GM18520 (cell line): ENCODE results near the gene RPS14.
"Not testable (repeated sequence)": the region's sequence is repeated elsewhere in the genome, so short reads cannot be mapped to it uniquely, and the experiment has no call there.

Experiments
- ATAC-seq: cut with Tn5 transposase; IDR thresholded peaks from one replicate; pipeline ENCODE4 v1.9.1; 2021; ENCODE audit not compliant: unreplicated experiment

The RPS14 gene

DNA sequence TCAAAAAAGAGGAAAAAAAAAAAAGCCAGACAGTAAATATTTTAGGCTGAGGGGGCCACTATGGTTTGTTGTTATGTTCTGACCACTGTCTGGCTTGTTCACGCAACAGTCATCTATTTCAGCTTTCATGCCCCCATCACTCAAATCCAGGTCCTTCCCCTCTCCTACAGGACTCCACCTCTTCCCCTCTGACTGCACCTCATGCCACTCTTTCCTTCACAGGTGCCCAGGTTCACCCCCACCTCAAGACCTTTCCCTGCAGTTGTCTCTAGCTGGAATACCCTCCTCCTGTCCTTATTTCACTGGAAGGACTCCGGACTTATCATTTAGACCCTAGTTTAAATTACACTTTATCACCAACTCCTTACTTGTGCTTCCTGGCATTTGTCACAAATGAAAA lies 3.5 kb downstream of the RPS14 start:
- no peak for ATAC-seq

DNA sequence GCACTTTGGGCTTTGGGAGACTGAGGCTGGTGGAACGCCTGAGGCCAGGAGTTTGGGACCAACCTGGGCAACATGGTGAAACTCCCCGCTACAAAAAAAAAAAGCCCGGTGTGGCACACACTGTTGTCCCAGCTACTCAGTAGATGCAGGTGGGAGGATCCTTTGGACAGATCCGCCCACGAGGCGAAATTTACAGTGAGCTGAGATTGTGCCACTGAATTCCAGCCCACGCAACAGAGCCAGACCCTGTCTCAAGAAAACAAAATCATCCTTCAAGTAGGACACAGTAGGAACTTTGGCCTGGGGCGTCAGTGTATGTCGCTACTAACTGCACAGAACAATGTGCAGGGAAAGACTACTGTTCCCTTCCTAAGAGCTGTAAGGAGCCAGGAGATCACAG lies 4.8 kb downstream of the RPS14 start:
- ATAC-seq: no peak

GRCh38 chr5:150443242-150444075 lies 6.1 kb downstream of the RPS14 start:
- ATAC-seq: no peak

DNA sequence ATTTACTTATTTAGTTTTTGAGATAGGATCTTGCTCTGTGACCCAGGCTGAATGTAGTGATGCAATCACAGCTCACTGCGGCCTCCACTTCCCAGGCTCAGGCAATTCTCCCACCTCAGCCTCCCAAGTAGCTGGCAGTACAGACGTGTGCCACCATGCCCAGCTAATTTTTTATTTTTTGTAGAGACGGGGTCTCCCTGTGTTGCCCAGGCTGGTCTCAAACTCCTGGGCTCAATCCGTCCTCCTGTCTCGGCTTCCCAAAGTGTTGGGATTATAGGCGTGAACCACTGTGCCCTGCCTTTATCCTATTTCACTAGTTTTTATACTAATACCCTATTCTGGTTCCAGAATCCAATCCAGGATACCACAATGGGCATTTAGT lies 6.8 kb downstream of the RPS14 start:
- no peak for ATAC-seq

- ATAC-seq: no peak
These were observed 7.5 kb downstream of the RPS14 start for GRCh38 chr5:150441813-150442698.

DNA sequence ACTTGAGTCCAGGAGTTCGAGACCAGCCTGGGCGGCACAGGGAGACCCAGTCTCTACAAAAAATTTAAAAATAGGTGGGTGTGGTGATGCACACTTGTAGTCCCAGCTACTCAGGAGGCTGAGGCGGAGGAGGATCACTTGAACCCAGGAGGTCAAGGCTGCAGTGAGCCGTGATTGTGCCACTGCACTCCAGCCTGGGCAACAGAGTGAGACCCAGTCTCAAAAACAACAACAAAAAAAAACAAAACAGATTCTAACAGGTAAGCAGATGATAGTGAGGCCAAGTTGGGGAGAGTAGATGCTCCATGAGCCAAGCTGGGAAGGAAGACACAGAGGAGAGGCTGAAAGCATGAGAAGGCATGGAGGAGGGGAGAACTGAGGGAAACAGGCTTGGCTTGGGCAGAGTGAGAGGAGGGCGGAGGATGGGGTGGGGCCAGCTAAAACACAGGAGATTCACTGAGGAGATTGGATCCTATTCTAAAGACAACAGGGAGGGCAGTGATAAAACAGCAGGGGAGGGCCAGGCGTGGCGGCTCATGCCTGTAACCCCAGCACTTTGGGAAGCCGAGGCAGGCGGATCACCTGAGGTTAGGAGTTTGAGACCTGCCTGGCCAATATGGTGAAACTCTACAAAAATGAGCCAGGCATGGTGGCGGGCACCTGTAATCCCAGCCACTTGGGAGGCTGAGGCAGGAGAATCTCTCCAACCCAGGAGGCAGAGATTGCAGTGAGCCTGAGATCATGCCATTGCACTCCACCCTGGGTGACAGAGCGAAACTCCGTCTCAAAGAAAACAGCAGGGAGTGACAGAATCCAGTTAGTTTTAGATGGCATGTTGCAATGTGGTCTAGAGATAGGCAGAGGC lies 8.4 kb downstream of the RPS14 start:
- no peak for ATAC-seq

GRCh38 chr5:150438873-150439546 lies 10.5 kb downstream of the RPS14 start:
- no peak for ATAC-seq

DNA sequence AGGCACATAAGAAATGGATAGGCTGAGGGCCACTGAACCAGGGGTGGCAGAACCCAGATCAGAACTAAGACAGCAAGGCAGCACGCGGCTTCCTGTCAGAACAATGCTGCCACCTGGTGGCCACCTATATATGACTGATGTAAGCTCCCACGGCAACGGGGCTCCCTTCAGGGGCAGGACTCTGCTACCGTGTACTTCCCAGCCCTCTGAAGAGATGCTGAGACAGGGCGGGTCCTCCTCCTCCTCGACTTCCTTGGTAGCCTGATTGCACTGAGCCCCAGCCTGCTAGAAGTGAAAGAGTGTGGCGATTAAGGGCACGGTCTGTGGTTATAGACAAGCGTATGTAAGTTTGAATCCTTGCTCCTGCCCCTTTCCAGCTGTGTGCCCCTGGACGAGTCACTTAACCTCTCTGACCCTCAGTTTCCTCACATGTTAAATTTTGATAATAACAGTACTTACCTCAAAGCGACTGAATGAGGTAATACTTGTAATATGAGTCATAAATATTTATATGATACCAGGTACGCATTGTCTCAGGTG lies 13.3 kb downstream of the RPS14 start:
- ATAC-seq: peak; percentile 93

DNA sequence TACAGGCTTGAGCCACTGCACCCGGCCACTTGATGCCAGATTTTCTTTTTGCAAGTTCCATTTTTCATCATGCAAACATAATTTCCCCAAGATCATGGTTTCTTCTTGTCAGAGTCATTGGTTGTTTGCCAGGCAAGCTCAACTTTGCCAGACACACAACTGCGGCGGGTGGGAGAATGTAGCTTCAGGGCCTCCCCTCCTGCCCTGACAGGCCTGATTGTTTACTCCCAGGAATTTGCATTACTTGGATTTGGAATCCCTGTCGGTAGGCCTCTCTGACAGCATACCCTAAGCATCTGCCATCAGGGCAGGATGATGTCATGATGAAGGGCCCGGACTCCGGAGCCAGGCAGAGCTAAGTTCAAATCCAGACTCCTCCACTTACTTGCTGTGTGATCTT lies 15.1 kb downstream of the RPS14 start:
- no peak for ATAC-seq

DNA sequence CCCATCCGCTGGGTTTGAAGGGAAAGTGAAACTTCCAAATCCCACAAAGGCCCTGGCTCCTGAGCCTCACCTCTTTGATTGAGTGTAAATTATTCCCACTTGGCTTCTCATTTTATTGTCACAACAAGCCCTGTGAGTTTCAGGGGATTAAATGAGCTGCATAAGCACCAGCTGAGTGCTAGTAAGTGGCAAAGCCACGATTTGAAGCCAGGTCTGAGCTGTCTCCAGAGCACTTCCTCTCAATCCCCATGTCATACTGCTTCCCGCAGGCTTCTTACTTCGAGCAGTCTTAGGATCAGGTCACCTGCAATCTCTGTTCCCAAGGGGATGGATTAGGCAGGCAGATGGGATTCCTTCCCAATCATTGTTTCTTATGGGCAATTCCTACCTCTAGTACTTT lies 18.0 kb downstream of the RPS14 start:
- no peak for ATAC-seq

DNA sequence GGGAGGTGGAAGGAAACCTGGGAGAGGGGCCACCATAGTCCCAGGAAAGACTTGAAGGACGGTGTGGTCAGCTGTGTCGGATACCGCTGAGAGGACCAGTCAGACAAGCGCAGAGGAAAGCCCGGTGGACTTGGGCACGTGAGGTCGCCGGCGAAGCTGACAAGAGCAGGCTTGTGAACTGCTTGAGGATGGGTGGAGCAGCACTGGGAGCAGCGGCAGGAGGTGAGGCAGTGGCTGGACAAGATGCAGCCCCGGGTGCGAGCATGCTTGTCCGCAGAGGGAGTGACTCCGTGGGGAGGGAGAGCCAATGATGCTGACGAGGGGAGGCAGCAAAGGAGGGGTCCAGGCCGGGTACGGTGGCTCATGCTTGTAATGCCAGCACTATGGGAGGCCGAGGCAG lies 18.5 kb downstream of the RPS14 start:
- ATAC-seq: no peak

DNA sequence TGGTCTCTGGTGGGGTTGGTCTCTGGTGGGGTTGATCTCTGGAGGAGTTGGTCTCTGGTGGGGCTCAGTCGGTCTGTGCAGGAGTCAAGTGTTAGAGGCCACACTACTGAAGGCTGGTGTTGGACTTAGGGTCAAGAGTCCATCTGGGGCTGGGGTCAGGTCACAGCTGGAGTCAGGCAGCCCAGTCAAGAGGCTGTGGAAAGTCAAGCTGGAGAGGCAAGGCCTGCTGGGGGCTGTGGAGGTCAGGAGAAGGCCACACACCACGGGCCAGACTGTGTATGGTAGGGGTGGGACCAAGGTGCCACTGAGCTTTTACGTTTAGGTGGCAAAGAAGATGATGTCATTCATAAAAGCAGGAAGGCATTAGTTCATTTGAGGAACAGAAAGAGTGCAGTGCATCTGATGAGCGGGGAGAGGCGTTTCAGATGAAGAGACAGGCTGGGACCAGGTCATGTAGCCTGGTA lies 20.1 kb downstream of the RPS14 start:
- ATAC-seq: no peak

- ATAC-seq: no peak
These were observed 20.6 kb downstream of the RPS14 start for GRCh38 chr5:150428978-150429377.

GRCh38 chr5:150428106-150428876 lies 21.2 kb downstream of the RPS14 start:
- no peak for ATAC-seq

DNA sequence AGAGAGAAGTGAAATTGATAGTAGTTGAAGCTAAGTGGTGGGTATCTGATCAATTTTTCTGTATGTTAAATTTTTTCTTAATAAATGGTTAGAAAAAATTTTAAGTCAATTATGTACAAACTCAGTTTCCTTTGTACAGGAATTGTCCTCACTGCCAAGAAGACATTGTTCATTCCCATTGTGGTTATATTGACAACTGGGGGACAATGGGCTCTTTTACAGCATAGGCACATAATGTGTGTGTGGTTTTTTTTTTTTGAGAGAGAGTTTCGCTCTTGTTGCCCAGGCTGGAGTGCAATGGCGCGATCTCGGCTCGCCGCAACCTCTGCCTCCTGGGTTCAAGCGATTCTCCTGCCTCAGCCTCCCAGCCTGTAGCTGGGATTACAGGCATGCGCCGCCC lies 23.4 kb downstream of the RPS14 start:
- not testable (repeated sequence) for ATAC-seq

DNA sequence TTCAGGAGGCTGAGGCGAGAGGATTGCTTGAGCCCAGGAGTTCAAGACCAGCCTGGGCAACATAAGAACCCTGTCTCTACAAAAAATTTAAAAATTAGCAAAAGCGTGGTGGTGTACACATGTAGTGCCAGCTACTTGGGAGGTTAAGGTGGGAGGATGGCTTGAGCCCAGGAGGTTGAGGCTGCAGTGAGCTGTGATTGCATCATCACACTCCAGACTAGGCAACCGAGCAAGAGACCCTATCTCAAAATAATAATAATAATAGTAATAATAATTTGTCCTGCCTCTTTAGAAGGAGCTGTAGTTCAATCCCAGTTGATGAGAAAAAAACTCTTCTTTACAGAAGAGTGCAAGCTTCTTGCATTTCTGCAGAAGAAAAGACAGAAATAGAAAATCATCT lies 26.8 kb downstream of the RPS14 start:
- no peak for ATAC-seq

GRCh38 chr5:150422075-150422474 lies 27.5 kb downstream of the RPS14 start:
- no peak for ATAC-seq

- ATAC-seq: no peak
These were observed 29.8 kb downstream of the RPS14 start for GRCh38 chr5:150419630-150420270.
